Esophagus squamous epithelium (tissue), 5 donors: ENCODE data around the gene MPPE1. TPM values are rescaled to one million over a fixed set of nuclear protein-coding genes. Genes with fewer than 3 reads are reported as not detected.
"Not testable (repeated sequence)": the region's sequence is repeated elsewhere in the genome, so short reads cannot be mapped to it uniquely, and the experiment has no call there.

Experiments
- DNase-seq: peaks from one replicate; lab custom pipeline; 2025; lab: John Stamatoyannopoulos, UW
- H3K27ac ChIP-seq, 4 donors: fragments of 200-600 bp; sonication (generic); one replicate each; pipeline ENCODE4 v1.5.1; 2016 to 2019; ENCODE audit warnings: mild to moderate bottlenecking in 1 of 4
- H3K27me3 ChIP-seq, 4 donors: fragments of 200-600 bp; sonication (generic); 1 replicate in 3 of 4; 2 replicates in 1 of 4; pipeline versions ENCODE4 v1.5.1 to v1.6.0; 2017 to 2021; ENCODE audit warnings: antibody characterized with exemption in 1 of 4
- H3K36me3 ChIP-seq, 3 donors: fragments of 200-600 bp; sonication (generic); one replicate each; pipeline ENCODE4 v1.5.1; 2016 to 2019
- H3K4me1 ChIP-seq, 3 donors: fragments of 200-600 bp; sonication (generic); one replicate each; pipeline ENCODE4 v1.5.1; 2017 to 2019
- H3K4me3 ChIP-seq, 4 donors: fragments of 200-600 bp; sonication (generic); 1 replicate in 3 of 4; 2 replicates in 1 of 4; pipeline ENCODE4 v1.5.1; 2016 to 2019; ENCODE audit warnings: mild to moderate bottlenecking in 2 of 4, moderate library complexity in 1 of 4
- H3K9me3 ChIP-seq, 3 donors: fragments of 200-600 bp; sonication (generic); one replicate each; pipeline ENCODE4 v1.5.1; 2016 to 2019
- CTCF ChIP-seq, 6 experiments: fragments of 450-650 bp in 4 of 6; fragments of 200-600 bp in 2 of 6; sonication (generic) in 2 of 6; IDR thresholded peaks; one replicate each; pipeline ENCODE4 v1.5.1; 2016 to 2019; ENCODE audit warnings: antibody characterized with exemption in 6 of 6, mild to moderate bottlenecking in 4 of 6, moderate library complexity in 4 of 6
- POLR2A ChIP-seq, 4 donors: fragments of 450-650 bp; IDR thresholded peaks; one replicate each; pipeline ENCODE4 v1.6.1; 2017; ENCODE audit warnings: antibody characterized with exemption in 4 of 4, mild to moderate bottlenecking in 4 of 4, moderate library complexity in 3 of 4
- WGBS, 2 donors: methylation state at CpG; one replicate each; pipeline ENCODE4 v1.1.5; 2018; 5-methylcytosine and 5-hydroxymethylcytosine counted together
- intact Hi-C: fragments of 100-400 bp; cut with DNase I; formaldehyde crosslinking; loops from one replicate; pipeline ENCODE4 v1.15.0; 2022
- total RNA-seq, 4 donors: library from RNA; depleted of rRNA; stranded (reverse); fragments of >200 nt; gene quantifications; one replicate each; pipeline ENCODE4 v1.1.0, GENCODE V29; 2016
- donor health status: DM: yes; HTN: yes; CAD: no.

Gene MPPE1
- total RNA-seq, 4 donors from 2014 or later = 13.9 to 22.4 (median 15.6) TPM

DNA sequence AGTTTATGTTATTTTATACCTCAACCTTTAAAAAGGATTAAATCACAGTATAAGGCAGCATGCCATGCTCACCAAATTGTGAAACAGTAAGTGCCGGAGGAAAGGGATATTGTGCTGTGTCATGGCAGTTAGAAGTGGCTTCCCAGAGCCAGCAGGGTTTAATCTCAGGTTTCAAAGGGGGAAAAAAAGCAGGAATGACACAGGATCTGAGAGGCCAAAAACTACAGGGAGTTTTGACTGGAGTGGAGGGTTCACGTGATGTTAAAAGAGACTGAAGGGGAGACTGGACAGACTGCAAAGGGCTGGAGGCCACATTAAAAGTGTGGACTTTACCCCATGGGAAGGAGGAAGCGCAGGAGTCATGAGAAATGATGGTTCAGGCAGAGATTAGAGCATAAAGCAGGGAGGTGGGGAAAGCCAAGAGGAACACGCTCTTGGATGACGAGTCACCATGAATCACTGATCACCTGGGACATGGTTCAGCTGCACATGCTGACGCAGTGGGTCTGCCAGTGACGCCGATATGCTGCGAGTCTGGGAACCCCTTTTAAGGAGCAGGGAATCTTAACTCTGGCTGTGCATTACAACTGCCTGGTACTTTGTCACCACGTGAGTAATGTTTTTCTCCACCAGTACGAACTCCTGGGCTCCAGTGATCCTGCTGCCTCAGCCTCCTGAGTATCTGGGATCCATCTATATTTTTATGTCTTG, 50.8 kb downstream of the MPPE1 start:
- TF ChIP-seq CTCF (IDR thresholded peaks at IDR 0.05) (no peak), POLR2A (IDR thresholded peaks at IDR 0.05) (no peak)
- peaks cover 14 to 71% (median 31%) of the 10 kb centered on the region in 3 donors for H3K4me1 ChIP-seq
- WGBS, 2 donors = 12 to 27% methylated on average over 11 of the region's 11 CpGs
- H3K9me3 ChIP-seq = no peaks in the 10 kb centered on the region
- peaks cover 0 to 15% (median 0%) of the 10 kb centered on the region in 3 donors for H3K36me3 ChIP-seq
- H3K27ac ChIP-seq = peak overlapping the region; percentile 46 to 88 (median 84)
- intact Hi-C loops = loop anchor here (10.0 kb wide), 1 partner anchor 177 kb away; no protein-coding TSS in a partner anchor
- no peaks in the 10 kb centered on the region for H3K27me3 ChIP-seq
- no peak overlapping the region for H3K4me3 ChIP-seq
- DNase-seq = no peak

DNA sequence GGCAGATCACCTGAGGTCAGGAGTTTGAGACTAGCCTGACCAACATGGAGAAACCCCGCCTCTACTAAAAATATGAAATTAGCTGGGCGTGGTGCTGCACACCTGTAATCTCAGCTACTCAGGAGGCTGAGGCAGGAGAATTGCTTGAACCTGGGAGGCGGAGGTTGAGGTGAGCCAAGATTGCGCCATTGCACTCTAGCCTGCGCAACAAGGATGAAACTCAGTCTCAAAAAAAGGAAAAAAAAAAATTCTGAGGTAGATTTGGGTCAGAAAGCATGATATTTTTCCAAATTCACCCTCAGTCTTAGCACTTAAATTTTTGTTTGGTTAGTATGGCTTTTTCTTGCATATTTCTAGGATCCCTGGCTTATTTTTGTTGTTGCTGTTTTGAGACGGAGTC, 53.6 kb downstream of the MPPE1 start:
- not testable (repeated sequence) for DNase-seq
- intact Hi-C loops = loop anchor here (10.0 kb wide), 1 partner anchor 180 kb away; no protein-coding TSS in a partner anchor
- peaks cover 14 to 78% (median 35%) of the 10 kb centered on the region in 3 donors for H3K4me1 ChIP-seq

GRCh38 chr18:11851806-11852337, 56.2 kb downstream of the MPPE1 start:
- WGBS, 2 donors = 0 to 7% methylated on average over 2 to 6 of the region's 23 CpGs
- H3K4me1 ChIP-seq = peaks cover 0 to 55% (median 29%) of the 10 kb centered on the region in 3 donors
- H3K36me3 ChIP-seq = peaks cover 0 to 15% (median 0%) of the 10 kb centered on the region in 3 donors
- TF ChIP-seq POLR2A (IDR thresholded peaks at IDR 0.05) = no peak
- TF ChIP-seq CTCF (IDR thresholded peaks at IDR 0.05) = no peak
- no peaks in the 10 kb centered on the region for H3K27me3 ChIP-seq
- intact Hi-C loops = loop anchor here (10.0 kb wide), 1 partner anchor 183 kb away; no protein-coding TSS in a partner anchor
- no peaks in the 10 kb centered on the region for H3K9me3 ChIP-seq
- H3K4me3 ChIP-seq = peak overlapping the region; percentile 70 to 87 (median 80)
- no peak for DNase-seq
- peak overlapping the region; percentile 95 to 98 (median 96) for H3K27ac ChIP-seq

More for the DNA sequence above, 53.6 kb downstream of the MPPE1 start:
- not testable (repeated sequence) for H3K27ac ChIP-seq, H3K4me3 ChIP-seq, H3K9me3 ChIP-seq, H3K27me3 ChIP-seq
- peaks cover 0 to 15% (median 0%) of the 10 kb centered on the region in 3 donors for H3K36me3 ChIP-seq
- 71 to 81% methylated on average over 5 to 6 of the region's 6 CpGs for WGBS, 2 donors

DNA sequence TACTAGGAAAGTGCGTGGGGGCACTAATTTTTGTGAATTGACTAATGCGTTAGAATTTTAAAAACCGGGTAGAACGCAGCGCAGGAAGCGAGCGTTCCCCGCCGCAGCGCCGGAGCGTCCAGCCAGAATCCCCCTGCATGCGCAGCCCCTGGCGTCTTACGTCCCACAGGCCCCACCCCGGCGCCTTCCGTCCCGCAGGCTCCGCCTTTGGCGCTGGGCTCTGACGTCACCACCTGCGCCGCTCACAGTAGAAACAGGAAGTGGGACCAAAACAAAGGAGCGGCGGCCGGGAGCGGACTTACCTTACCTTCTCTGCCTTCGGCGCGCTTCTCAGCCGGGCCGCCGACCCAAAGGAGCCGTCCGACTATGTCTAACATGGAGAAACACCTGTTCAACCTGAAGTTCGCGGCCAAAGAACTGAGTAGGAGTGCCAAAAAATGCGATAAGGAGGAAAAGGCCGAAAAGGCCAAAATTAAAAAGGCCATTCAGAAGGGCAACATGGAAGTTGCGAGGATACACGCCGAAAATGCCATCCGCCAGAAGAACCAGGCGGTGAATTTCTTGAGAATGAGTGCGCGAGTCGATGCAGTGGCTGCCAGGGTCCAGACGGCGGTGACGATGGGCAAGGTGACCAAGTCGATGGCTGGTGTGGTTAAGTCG, 56.8 kb downstream of the MPPE1 start, which contains the start of gene CHMP1B:
CHMP1B (plus strand) TSS at position 268 of the 660 bp plus-strand sequence; CDS start at position 367, 99 bp downstream.
- no peaks in the 10 kb centered on the region for H3K9me3 ChIP-seq
- H3K4me3 ChIP-seq = peak within 1 kb of the TSS; percentile 70 to 87 (median 80)
- peak in 3 of 6 experiments; percentile 16 to 35 (median 26) for TF ChIP-seq CTCF (IDR thresholded peaks at IDR 0.05)
- TF ChIP-seq POLR2A (IDR thresholded peaks at IDR 0.05) = peak in 3 of 4 donors; percentile 97 to 100 (median 99)
- peak; percentile 86 for DNase-seq
- peaks cover 0 to 15% (median 0%) of the 10 kb centered on the region in 3 donors for H3K36me3 ChIP-seq
- H3K4me1 ChIP-seq = peaks cover 0 to 49% (median 25%) of the 10 kb centered on the region in 3 donors
- peak within 1 kb of the TSS; percentile 95 to 98 (median 96) for H3K27ac ChIP-seq
- WGBS, 2 donors = 0% methylated on average over 14 to 20 of the region's 53 CpGs
- intact Hi-C loops = loop anchor here (10.0 kb wide), 1 partner anchor 184 kb away; no protein-coding TSS in a partner anchor
- no peaks in the 10 kb centered on the region for H3K27me3 ChIP-seq

DNA sequence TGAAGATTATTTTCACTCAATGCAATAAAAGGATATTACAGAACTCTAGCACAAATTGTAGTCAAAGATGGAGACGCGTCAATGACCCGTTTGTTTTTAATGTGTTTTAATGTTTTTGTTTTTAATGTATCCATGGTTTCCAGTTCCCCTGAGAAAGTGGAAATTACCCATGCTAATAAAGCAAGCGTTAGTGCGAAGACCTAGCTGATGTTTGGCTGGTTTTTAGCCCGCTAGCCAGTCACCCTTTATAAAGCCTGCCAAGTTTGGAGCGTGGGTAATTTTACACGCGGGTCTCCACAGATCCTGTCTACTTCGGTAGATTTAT, 57.3 kb downstream of the MPPE1 start:
- DNase-seq = no peak
- TF ChIP-seq POLR2A (IDR thresholded peaks at IDR 0.05) (no peak), CTCF (IDR thresholded peaks at IDR 0.05) (no peak)
- no peaks in the 10 kb centered on the region for H3K9me3 ChIP-seq
- peaks cover 0 to 44% (median 22%) of the 10 kb centered on the region in 3 donors for H3K4me1 ChIP-seq
- intact Hi-C loops = loop anchor here (10.0 kb wide), 1 partner anchor 184 kb away; no protein-coding TSS in a partner anchor
- peaks cover 0 to 15% (median 0%) of the 10 kb centered on the region in 3 donors for H3K36me3 ChIP-seq
- peak overlapping the region; percentile 70 to 87 (median 80) for H3K4me3 ChIP-seq
- 0% methylated on average over 10 of the region's 10 CpGs for WGBS, 2 donors
- H3K27ac ChIP-seq = peak overlapping the region; percentile 95 to 98 (median 96)
- no peaks in the 10 kb centered on the region for H3K27me3 ChIP-seq
